HUES48 (cell line): Measurements from ENCODE around the gene TRAF6.
"Not testable (repeated sequence)": the region's sequence is repeated elsewhere in the genome, so short reads cannot be mapped to it uniquely, and the experiment has no call there.

Experiments used
- H3K27ac ChIP-seq: one replicate; pipeline ENCODE4 v1.7.0; 2013; ENCODE audit warnings: low read depth, low read length, inconsistent platforms
- H3K27me3 ChIP-seq: 2 replicates; pipeline ENCODE4 v1.6.1; 2013; ENCODE audit warnings: mild to moderate bottlenecking, low read length; ENCODE audit not compliant: control insufficient read depth, insufficient read depth
- H3K36me3 ChIP-seq: 2 replicates; pipeline ENCODE4 v1.6.1; 2013; ENCODE audit warnings: low read length; ENCODE audit not compliant: control insufficient read depth, insufficient read depth
- H3K4me1 ChIP-seq: 2 replicates; pipeline ENCODE4 v1.6.1; 2013; ENCODE audit warnings: mild to moderate bottlenecking, low read length; ENCODE audit not compliant: control insufficient read depth, insufficient read depth
- H3K4me3 ChIP-seq: 2 replicates; pipeline ENCODE4 v1.5.1; 2013; ENCODE audit warnings: mild to moderate bottlenecking, low read depth, low read length
- H3K9ac ChIP-seq: 2 replicates; pipeline ENCODE4 v1.6.1; 2013; ENCODE audit warnings: mild to moderate bottlenecking, low read depth, low read length, moderate library complexity
- H3K9me3 ChIP-seq: 2 replicates; pipeline ENCODE4 v1.6.1; 2013; ENCODE audit warnings: low read length; ENCODE audit not compliant: control insufficient read depth, insufficient read depth

Gene TRAF6

GRCh38 chr11:36492724-36493304, 17.3 kb downstream of the TRAF6 start:
- Histone ChIP-seq H3K9ac (no peak overlapping the region), H3K36me3 (peaks cover 63% of the 10 kb centered on the region), H3K4me1 (no peaks in the 10 kb centered on the region), H3K27me3 (no peaks in the 10 kb centered on the region), H3K4me3 (no peak overlapping the region), H3K9me3 (no peaks in the 10 kb centered on the region), H3K27ac (no peak overlapping the region)

GRCh38 chr11:36490026-36490806, 19.9 kb downstream of the TRAF6 start:
- H3K27me3 ChIP-seq, result no peaks in the 10 kb centered on the region
- H3K27ac ChIP-seq, result no peak overlapping the region
- H3K36me3 ChIP-seq, result peaks cover 56% of the 10 kb centered on the region
- no peaks in the 10 kb centered on the region for H3K4me1 ChIP-seq
- no peak overlapping the region for H3K9ac ChIP-seq
- H3K9me3 ChIP-seq, result no peaks in the 10 kb centered on the region
- no peak overlapping the region for H3K4me3 ChIP-seq

- no peaks in the 10 kb centered on the region for H3K27me3 ChIP-seq
- peaks cover 55% of the 10 kb centered on the region for H3K36me3 ChIP-seq
- no peak overlapping the region for H3K9ac ChIP-seq
- H3K4me1 ChIP-seq, result no peaks in the 10 kb centered on the region
- no peaks in the 10 kb centered on the region for H3K9me3 ChIP-seq
- no peak overlapping the region for H3K4me3 ChIP-seq
- H3K27ac ChIP-seq, result no peak overlapping the region
Observed at GRCh38 chr11:36488096-36488495, 22.0 kb downstream of the TRAF6 start.

GRCh38 chr11:36487619-36488018, 22.5 kb downstream of the TRAF6 start:
- Histone ChIP-seq H3K9ac (no peak overlapping the region), H3K27ac (no peak overlapping the region), H3K27me3 (no peaks in the 10 kb centered on the region), H3K4me3 (no peak overlapping the region), H3K9me3 (no peaks in the 10 kb centered on the region), H3K36me3 (peaks cover 55% of the 10 kb centered on the region), H3K4me1 (no peaks in the 10 kb centered on the region)

DNA sequence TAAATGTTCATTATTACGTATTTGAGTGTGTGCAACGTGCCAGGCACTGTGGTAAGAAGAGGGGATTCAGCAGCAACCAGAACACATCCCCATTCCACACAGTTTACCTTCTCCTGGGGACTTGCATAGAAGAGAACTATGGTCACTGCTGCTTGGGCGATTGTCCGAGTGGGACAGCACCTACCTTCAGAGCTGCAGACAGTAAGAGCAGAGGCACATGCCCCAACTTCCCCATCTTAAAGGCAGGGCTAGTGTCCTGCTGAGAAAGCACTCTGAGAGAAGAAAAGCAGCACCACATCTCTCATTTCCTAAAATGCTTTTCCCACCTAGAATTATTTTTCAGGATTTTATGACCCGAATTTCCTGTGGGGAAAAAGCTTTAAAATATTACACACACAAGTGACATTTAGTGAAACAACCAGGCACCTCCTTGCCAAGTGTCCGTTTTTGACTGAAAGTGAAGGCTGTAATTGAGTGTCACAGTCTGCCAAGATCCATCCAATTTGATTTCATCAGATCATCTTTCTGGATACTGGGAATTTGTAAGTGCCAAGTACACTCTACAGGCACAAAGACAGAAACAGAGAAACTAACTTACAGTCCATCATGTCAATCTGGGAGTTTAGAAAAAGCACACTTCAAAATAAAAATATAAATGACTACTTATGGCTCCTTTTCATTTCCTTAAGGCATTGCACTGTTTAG, 24.6 kb downstream of the TRAF6 start:
- Histone ChIP-seq H3K9ac (no peak overlapping the region), H3K36me3 (peaks cover 36% of the 10 kb centered on the region), H3K9me3 (no peaks in the 10 kb centered on the region), H3K4me3 (no peak overlapping the region), H3K4me1 (no peaks in the 10 kb centered on the region), H3K27me3 (no peaks in the 10 kb centered on the region), H3K27ac (no peak overlapping the region)

- H3K9ac ChIP-seq, H3K9me3 ChIP-seq, H3K4me1 ChIP-seq: not testable (repeated sequence)
Observed at GRCh38 chr11:36483042-36483441, 27.0 kb downstream of the TRAF6 start.

GRCh38 chr11:36480833-36481232, 29.2 kb downstream of the TRAF6 start:
- H3K36me3 ChIP-seq, result peaks cover 10% of the 10 kb centered on the region
- H3K4me1 ChIP-seq, result no peaks in the 10 kb centered on the region
- H3K4me3 ChIP-seq, result no peak overlapping the region
- no peaks in the 10 kb centered on the region for H3K27me3 ChIP-seq
- no peak overlapping the region for H3K9ac ChIP-seq
- H3K9me3 ChIP-seq, result no peaks in the 10 kb centered on the region
- H3K27ac ChIP-seq, result no peak overlapping the region

More at GRCh38 chr11:36483042-36483441, 27.0 kb downstream of the TRAF6 start:
- not testable (repeated sequence) for H3K4me3 ChIP-seq, H3K27me3 ChIP-seq, H3K27ac ChIP-seq
- peaks cover 15% of the 10 kb centered on the region for H3K36me3 ChIP-seq

DNA sequence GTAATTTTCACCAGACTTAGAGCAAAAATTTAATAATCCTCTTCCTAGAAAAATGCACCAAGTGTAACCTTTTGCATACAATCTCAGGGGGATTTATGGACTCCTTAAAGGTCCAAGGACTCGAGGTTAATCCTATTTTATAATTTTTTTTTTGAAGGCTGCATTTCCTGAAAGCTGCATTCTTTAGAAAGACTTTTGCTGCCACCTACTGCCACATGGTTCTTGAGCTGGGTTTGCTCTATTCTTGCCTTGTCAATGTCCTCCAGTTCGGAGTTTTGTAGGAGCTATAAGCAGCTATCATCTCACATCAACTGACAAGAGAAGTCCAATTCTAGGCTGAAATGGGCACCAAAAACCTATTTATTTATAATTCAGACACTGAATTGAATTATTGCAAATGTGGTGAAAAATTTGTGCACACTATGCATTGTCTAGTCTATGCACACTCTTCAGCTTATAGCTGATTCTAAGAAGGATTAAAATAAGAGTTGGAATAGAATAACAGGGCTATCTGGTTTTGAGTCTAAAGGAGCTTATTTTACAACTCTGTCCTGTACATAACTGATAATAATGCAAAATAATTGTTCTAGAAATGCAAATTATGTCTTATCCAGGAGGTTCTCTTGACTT, 31.3 kb downstream of the TRAF6 start:
- peaks cover 1% of the 10 kb centered on the region for H3K36me3 ChIP-seq
- no peaks in the 10 kb centered on the region for H3K4me1 ChIP-seq
- H3K9me3 ChIP-seq, result no peaks in the 10 kb centered on the region
- H3K9ac ChIP-seq, result no peak overlapping the region
- H3K27me3 ChIP-seq, result no peaks in the 10 kb centered on the region
- H3K4me3 ChIP-seq, result no peak overlapping the region
- no peak overlapping the region for H3K27ac ChIP-seq

DNA sequence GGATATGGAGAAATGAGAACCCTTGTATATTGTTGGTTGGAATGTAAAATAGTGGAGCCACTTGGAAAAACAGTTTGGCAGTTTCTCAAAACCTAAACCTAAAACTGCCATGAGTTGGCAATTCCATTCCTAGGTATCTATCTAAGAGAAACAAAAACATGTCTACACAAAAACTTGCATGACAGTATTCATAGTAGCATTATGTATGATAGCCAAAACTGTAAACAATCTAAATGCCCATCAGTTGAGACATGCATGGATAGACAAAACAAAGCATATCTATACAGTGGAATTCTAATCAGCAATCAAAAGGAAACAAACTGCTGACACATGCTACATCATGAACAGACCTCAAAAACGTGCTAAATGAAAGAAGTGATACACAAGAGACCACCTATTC, 34.9 kb downstream of the TRAF6 start:
- Histone ChIP-seq H3K27ac (no peak overlapping the region), H3K4me3 (no peak overlapping the region), H3K9ac (no peak overlapping the region), H3K9me3 (no peaks in the 10 kb centered on the region), H3K36me3 (no peaks in the 10 kb centered on the region), H3K27me3 (no peaks in the 10 kb centered on the region), H3K4me1 (no peaks in the 10 kb centered on the region)

DNA sequence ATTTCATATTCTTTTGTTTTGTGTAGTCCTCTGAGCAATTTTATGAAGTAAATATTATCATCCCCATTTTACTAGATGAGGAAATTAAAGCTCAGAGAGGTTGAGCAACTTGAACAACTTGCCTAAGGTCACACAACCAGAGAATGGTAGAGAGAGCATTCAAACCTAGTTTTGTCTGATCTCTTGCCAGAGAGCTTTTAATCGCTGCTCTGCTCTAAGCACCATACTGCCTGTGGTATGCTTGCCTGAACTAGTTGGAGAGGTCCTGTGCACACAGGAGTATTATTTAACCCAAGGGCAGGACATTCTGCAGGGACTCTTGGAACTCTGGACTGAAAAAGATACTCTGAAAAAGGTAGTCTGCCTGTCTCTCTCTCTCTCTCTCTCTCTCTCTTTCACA, 38.5 kb downstream of the TRAF6 start:
- Histone ChIP-seq H3K36me3 (no peaks in the 10 kb centered on the region), H3K9ac (no peak overlapping the region), H3K27me3 (no peaks in the 10 kb centered on the region), H3K4me1 (no peaks in the 10 kb centered on the region; the same call in 1 of the 2 replicates), H3K27ac (no peak overlapping the region), H3K4me3 (no peak overlapping the region), H3K9me3 (no peaks in the 10 kb centered on the region)
